Caco-2 (cell line): ENCODE results near the gene CCDC32. TPM values are rescaled to one million over a fixed set of nuclear protein-coding genes. Genes with fewer than 3 reads are reported as not detected.

ENCODE experiments used
- BruUV-seq: library from RNA; stranded (reverse); fragments of 400-500 nt; replicated peaks from 2 replicates; lab custom pipeline; 2021; lab: Mats Ljungman, UMichigan
- CTCF ChIA-PET: fragments of 300-600 bp; sonication (Branson Sonifier 250); formaldehyde crosslinking; loops from one replicate; lab custom pipeline; 2022; ENCODE audit warnings: antibody characterized with exemption; lab: Charles Lee
- POLR2A ChIA-PET: fragments of 300-600 bp; sonication (Branson Sonifier 250); formaldehyde crosslinking; loops from one replicate; lab custom pipeline; 2022; ENCODE audit warnings: antibody characterized with exemption; lab: Charles Lee
- DNase-seq, 2 experiments: peaks; one replicate each; pipeline versions ENCODE4 v3.0.0 to v3.0.0-alpha.2; 2020 to 2022
- H3K27me3 ChIP-seq: replicated peaks from 2 replicates; pipeline ENCODE4 v1.6.0; 2011; ENCODE audit warnings: low read length; ENCODE audit not compliant: control insufficient read depth, insufficient read depth
- H3K36me3 ChIP-seq: 2 replicates; pipeline ENCODE4 v1.5.1; 2011; ENCODE audit warnings: low read length; ENCODE audit not compliant: control insufficient read depth, insufficient read depth
- H3K4me1 ChIP-seq: fragments of 250-450 bp; sonication (Bioruptor Pico); 2 replicates; pipeline ENCODE4 v1.5.1; 2020; ENCODE audit warnings: mild to moderate bottlenecking
- H3K4me3 ChIP-seq: 2 replicates; pipeline ENCODE4 v1.5.1; 2011; ENCODE audit warnings: low read depth, mild to moderate bottlenecking, control low read depth, low read length
- H3K9me3 ChIP-seq: fragments of 250-450 bp; sonication (Bioruptor Pico); 2 replicates; pipeline ENCODE4 v1.5.1; 2020; ENCODE audit warnings: mild to moderate bottlenecking, moderate library complexity
- H3K27ac Mint-ChIP-seq: one replicate; pipeline ENCODE4 v1.8.0; 2022; ENCODE audit warnings: mixed read lengths; ENCODE audit not compliant: unreplicated experiment
- H3K27me3 Mint-ChIP-seq: one replicate; pipeline ENCODE4 v1.8.0; 2022; ENCODE audit warnings: mixed read lengths; ENCODE audit not compliant: insufficient read depth, unreplicated experiment
- H3K36me3 Mint-ChIP-seq: one replicate; pipeline ENCODE4 v1.8.0; 2022; ENCODE audit warnings: mild to moderate bottlenecking, mixed read lengths; ENCODE audit not compliant: insufficient read depth, unreplicated experiment
- H3K4me1 Mint-ChIP-seq: one replicate; pipeline ENCODE4 v1.8.0; 2022; ENCODE audit warnings: low read depth, mixed read lengths; ENCODE audit not compliant: unreplicated experiment
- H3K4me3 Mint-ChIP-seq: one replicate; pipeline ENCODE4 v1.8.0; 2022; ENCODE audit warnings: mild to moderate bottlenecking, moderate library complexity, mixed read lengths; ENCODE audit not compliant: unreplicated experiment
- H3K9me3 Mint-ChIP-seq: one replicate; pipeline ENCODE4 v1.8.0; 2022; ENCODE audit warnings: mixed read lengths; ENCODE audit not compliant: unreplicated experiment
- intact Hi-C: fragments of 100-400 bp; cut with micrococcal nuclease; formaldehyde crosslinking; loops from one replicate; pipeline ENCODE4 v1.10.0; 2022; ENCODE audit not compliant: unreplicated experiment
- total RNA-seq: library from RNA; stranded (reverse); gene quantifications from 2 replicates; pipeline ENCODE4 v1.2.3, GENCODE V29; 2022
- TF ChIP-seq, protein P1 (sequence below), 2 experiments: fragments of 200-600 bp in 1 of 2; IDR thresholded peaks; 1 replicate in 1 of 2; 2 replicates in 1 of 2; pipeline versions ENCODE4 v1.5.1 to v1.8.0; 2011 to 2022; ENCODE audit warnings: antibody characterized with exemption in 1 of 2, control low read depth in 1 of 2, inconsistent platforms in 1 of 2, low read depth in 1 of 2, low read length in 1 of 2, mild to moderate bottlenecking in 1 of 2, moderate library complexity in 1 of 2; ENCODE audit not compliant: insufficient read depth in 1 of 2, severe bottlenecking in 1 of 2, unreplicated experiment in 1 of 2

Gene CCDC32
- total RNA-seq, 1 experiment from 2014 or later = 11.7 TPM

DNA sequence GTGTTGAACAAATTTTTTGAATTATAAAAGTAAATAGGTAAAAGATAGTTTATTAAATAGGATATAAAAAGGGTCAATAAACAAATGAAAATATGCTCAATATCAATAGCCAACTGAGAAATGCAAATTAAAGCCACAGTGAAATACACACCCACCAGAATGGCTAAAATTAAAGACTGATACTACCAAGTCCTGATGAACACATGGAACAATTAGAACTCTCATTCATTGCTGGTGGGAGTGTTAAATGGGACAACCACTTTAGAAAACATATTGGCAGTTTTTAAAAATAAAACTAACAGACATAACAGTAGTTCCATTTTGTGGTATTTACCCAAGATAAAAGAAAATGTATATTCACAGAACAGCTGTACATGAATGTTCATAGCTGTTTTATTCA is 41.2 kb downstream of the CCDC32 start:
- intact Hi-C loops = no loop called here
- Mint-ChIP-seq H3K9me3 (no peaks in the 10 kb centered on the region), H3K4me1 (peaks cover 7% of the 10 kb centered on the region), H3K27me3 (no peaks in the 10 kb centered on the region), H3K36me3 (no peaks in the 10 kb centered on the region), H3K27ac (no peak overlapping the region), H3K4me3 (no peak overlapping the region)
- no peak overlapping the region for H3K4me3 ChIP-seq
- no peaks in the 10 kb centered on the region for H3K27me3 ChIP-seq
- H3K36me3 ChIP-seq = no peaks in the 10 kb centered on the region
- DNase-seq = no peak
- ChIA-PET CTCF (no interaction called here), POLR2A (no interaction called here)
- TF ChIP-seq, protein P1, sequence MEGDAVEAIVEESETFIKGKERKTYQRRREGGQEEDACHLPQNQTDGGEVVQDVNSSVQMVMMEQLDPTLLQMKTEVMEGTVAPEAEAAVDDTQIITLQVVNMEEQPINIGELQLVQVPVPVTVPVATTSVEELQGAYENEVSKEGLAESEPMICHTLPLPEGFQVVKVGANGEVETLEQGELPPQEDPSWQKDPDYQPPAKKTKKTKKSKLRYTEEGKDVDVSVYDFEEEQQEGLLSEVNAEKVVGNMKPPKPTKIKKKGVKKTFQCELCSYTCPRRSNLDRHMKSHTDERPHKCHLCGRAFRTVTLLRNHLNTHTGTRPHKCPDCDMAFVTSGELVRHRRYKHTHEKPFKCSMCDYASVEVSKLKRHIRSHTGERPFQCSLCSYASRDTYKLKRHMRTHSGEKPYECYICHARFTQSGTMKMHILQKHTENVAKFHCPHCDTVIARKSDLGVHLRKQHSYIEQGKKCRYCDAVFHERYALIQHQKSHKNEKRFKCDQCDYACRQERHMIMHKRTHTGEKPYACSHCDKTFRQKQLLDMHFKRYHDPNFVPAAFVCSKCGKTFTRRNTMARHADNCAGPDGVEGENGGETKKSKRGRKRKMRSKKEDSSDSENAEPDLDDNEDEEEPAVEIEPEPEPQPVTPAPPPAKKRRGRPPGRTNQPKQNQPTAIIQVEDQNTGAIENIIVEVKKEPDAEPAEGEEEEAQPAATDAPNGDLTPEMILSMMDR (IDR thresholded peaks at IDR 0.05; ENCODE audit: insufficient read depth in 1 of 2, low read depth in 1 of 2, low read length in 1 of 2, severe bottlenecking in 1 of 2, unreplicated experiment in 1 of 2) = no peak
- H3K9me3 ChIP-seq = no peaks in the 10 kb centered on the region
- no peaks in the 10 kb centered on the region for H3K4me1 ChIP-seq
- no TSS peak for BruUV-seq

DNA sequence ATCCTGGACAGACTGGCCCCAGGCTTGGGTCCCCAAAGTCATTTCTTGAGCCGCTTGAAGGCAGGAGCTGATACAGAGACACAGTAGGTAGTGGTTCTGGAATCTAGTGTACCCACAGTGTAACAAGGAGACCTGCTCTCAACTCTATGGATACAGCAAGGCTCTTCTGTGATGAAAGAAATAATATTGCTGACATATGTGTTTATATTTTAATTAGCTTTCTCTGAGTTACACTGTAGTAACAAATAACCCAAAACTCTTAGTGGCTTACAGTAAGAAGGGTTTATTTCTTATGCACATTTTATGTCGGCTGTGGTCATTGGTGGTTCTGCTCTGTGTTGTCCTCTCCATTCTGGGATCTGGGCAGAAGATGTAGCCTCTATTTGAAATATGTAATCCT is 48.5 kb downstream of the CCDC32 start:
- TF ChIP-seq, protein P1 (IDR thresholded peaks at IDR 0.05; ENCODE audit: insufficient read depth in 1 of 2, low read depth in 1 of 2, low read length in 1 of 2, severe bottlenecking in 1 of 2, unreplicated experiment in 1 of 2) = no peak
- POLR2A ChIA-PET = no interaction called here
- peaks cover 18% of the 10 kb centered on the region for H3K4me1 Mint-ChIP-seq
- no peaks in the 10 kb centered on the region for H3K27me3 ChIP-seq
- intact Hi-C loops = no loop called here
- DNase-seq = no peak
- no peak overlapping the region for H3K27ac Mint-ChIP-seq
- no TSS peak for BruUV-seq
- peaks cover 4% of the 10 kb centered on the region for H3K36me3 Mint-ChIP-seq
- CTCF ChIA-PET = no interaction called here
- H3K4me3 ChIP-seq = no peak overlapping the region
- 0 out of 2 replicates have a peak, but pooled peaks cover under 1% of the 10 kb centered on the region for H3K4me1 ChIP-seq
- H3K4me3 Mint-ChIP-seq = no peak overlapping the region
- no peaks in the 10 kb centered on the region for H3K9me3 Mint-ChIP-seq
- no peaks in the 10 kb centered on the region for H3K36me3 ChIP-seq
- no peaks in the 10 kb centered on the region for H3K27me3 Mint-ChIP-seq
- no peaks in the 10 kb centered on the region for H3K9me3 ChIP-seq

DNA sequence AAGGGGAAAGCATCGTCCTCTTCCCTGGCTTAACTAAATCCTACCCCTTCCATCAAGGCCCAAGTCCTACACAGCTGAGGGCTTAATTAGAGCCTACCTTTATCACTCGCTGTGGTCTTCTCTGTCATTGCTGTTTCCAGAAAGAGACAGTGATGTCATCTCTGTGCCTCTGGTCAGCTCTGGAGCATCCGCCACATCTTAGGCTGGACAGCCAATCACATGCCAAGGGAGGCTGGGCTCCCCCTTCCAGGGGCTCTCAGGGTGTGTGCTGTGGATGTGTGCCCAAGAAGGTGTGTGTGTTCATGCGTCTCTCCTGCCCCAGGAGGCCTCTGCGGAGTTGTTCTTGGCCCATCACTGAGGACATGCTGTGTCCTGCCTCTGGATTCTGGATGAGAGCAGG is 51.2 kb downstream of the CCDC32 start:
- no TSS peak for BruUV-seq
- H3K27me3 Mint-ChIP-seq = peaks cover 4% of the 10 kb centered on the region
- H3K36me3 ChIP-seq = no peaks in the 10 kb centered on the region
- no peak overlapping the region for H3K27ac Mint-ChIP-seq
- intact Hi-C loops = no loop called here
- H3K4me3 Mint-ChIP-seq = no peak overlapping the region
- peaks cover 21% of the 10 kb centered on the region for H3K4me1 Mint-ChIP-seq
- H3K9me3 Mint-ChIP-seq = no peaks in the 10 kb centered on the region
- TF ChIP-seq, protein P1 (IDR thresholded peaks at IDR 0.05; ENCODE audit: insufficient read depth in 1 of 2, low read depth in 1 of 2, low read length in 1 of 2, severe bottlenecking in 1 of 2, unreplicated experiment in 1 of 2) = no peak
- no peaks in the 10 kb centered on the region for H3K9me3 ChIP-seq
- 0 out of 2 replicates have a peak, but pooled peaks cover 6% of the 10 kb centered on the region for H3K4me1 ChIP-seq
- ChIA-PET CTCF (no interaction called here), POLR2A (no interaction called here)
- no peak for DNase-seq
- H3K27me3 ChIP-seq = no peaks in the 10 kb centered on the region; the same call in 1 of the 2 replicates
- H3K36me3 Mint-ChIP-seq = peaks cover 4% of the 10 kb centered on the region
- no peak overlapping the region for H3K4me3 ChIP-seq
